Psoas muscle (tissue), 8 donors: Measurements from ENCODE around the gene SLCO4A1. TPM values are rescaled to one million over a fixed set of nuclear protein-coding genes. Genes with fewer than 3 reads are reported as not detected.

Source experiments
- ATAC-seq, 4 donors: fragments of 200-7000 bp; cut with Tn5 transposase; one replicate each; pipeline ENCODE4 v1.9.1; 2020; ENCODE audit warnings: moderate library complexity in 3 of 4, mild to moderate bottlenecking in 2 of 4
- DNase-seq, 2 donors: peaks; one replicate each; pipeline ENCODE4 v3.0.0-alpha.2; 2020
- H3K27ac ChIP-seq: fragments of 200-600 bp; one replicate; pipeline ENCODE4 v1.8.0; 2022
- H3K27me3 ChIP-seq, 3 donors: fragments of 200-600 bp in 1 of 3; one replicate each; pipeline versions ENCODE4 v1.6.1 to v1.8.0; 2013 to 2022; ENCODE audit warnings: low read length in 2 of 3, mild to moderate bottlenecking in 2 of 3, moderate library complexity in 1 of 3; ENCODE audit not compliant: insufficient read depth in 3 of 3
- H3K36me3 ChIP-seq, 2 donors: fragments of 200-600 bp in 1 of 2; one replicate each; pipeline versions ENCODE4 v1.6.1 to v1.8.0; 2013 to 2022; ENCODE audit warnings: low read depth in 1 of 2, mild to moderate bottlenecking in 1 of 2, moderate library complexity in 1 of 2; ENCODE audit not compliant: insufficient read depth in 1 of 2
- H3K4me1 ChIP-seq: fragments of 200-600 bp; one replicate; pipeline ENCODE4 v1.8.0; 2022
- H3K4me3 ChIP-seq: fragments of 200-600 bp; one replicate; pipeline ENCODE4 v1.8.0; 2022; ENCODE audit warnings: mild to moderate bottlenecking
- H3K9me3 ChIP-seq: fragments of 200-600 bp; one replicate; pipeline ENCODE4 v1.8.0; 2022
- CTCF ChIP-seq: fragments of 200-600 bp; IDR thresholded peaks from one replicate; pipeline ENCODE4 v1.8.0; 2022; ENCODE audit warnings: antibody characterized with exemption
- WGBS, 3 donors: extraction: QIAGEN DNeasy Blood & Tissue Kit; methylation state at CpG; one replicate each; pipeline versions ENCODE4 v1.1.6 to v1.1.7; 2013; 5-methylcytosine and 5-hydroxymethylcytosine counted together
- intact Hi-C, 2 donors: fragments of 100-400 bp; cut with DNase I; formaldehyde crosslinking; loops; one replicate each; pipeline versions ENCODE4 v1.11.0 to v1.14.2; 2022
- polyA plus RNA-seq, 3 donors: library from polyadenylated mRNA; stranded (reverse); fragments of 200-250 nt; gene quantifications; one replicate each; pipeline ENCODE4 v1.2.3, GENCODE V29; 2013
- total RNA-seq, 4 donors: library from RNA; stranded (reverse); fragmentation: NEBNext Ultra II Directional in 2 of 4; extraction: Animal tissue kit (Norgen Biotek cat#: 25700) in 2 of 4; gene quantifications; one replicate each; pipeline versions ENCODE4 v1.2.1 to v1.2.4, GENCODE V29; 2021 to 2023
- donor health status: healthy with polysubstance abuse.
- donor health status: DM: no; HTN: no; CAD: no; lungs with moderate emphysema.
- donor health status: Bipolar disorder and iron deficiency.
- donor health status: healthy.
- donor health status: DM: yes; HTN: yes; CAD: no.
- donor health status: DM: no; HTN: no; CAD: no.
- donor health status: DM: no; HTN: no; CAD: no.
- donor health status: DM: yes; HTN: yes; CAD: no.

SLCO4A1 gene
- total and polyA plus RNA-seq, 7 donors = 5.3 to 38.5 (median 9.8) TPM

GRCh38 chr20:62667530-62668440, 25.5 kb downstream of the SLCO4A1 start:
- no peak for TF ChIP-seq CTCF
- WGBS, 3 donors = 77 to 83% (median 79%) methylated on average over 28 to 30 of the region's 30 CpGs
- H3K27ac ChIP-seq = no peak overlapping the region
- H3K4me1 ChIP-seq = no peaks in the 10 kb centered on the region
- intact Hi-C loops = loop anchor here (2.0 to 5.0 kb wide), 3 partner anchors 125 to 141 kb away; no protein-coding TSS in a partner anchor
- DNase-seq (no peak), ATAC-seq (peak in 1 of 4 donors; percentile 1)
- no peaks in the 10 kb centered on the region for H3K36me3 ChIP-seq
- no peaks in the 10 kb centered on the region for H3K9me3 ChIP-seq
- H3K4me3 ChIP-seq = no peak overlapping the region
- H3K27me3 ChIP-seq = peaks cover 0 to 4% (median 0%) of the 10 kb centered on the region in 3 donors

GRCh38 chr20:62668441-62669027, 26.2 kb downstream of the SLCO4A1 start:
- DNase-seq (peak; percentile 65 to 77), ATAC-seq (peak; percentile 72 to 87 (median 77))
- Histone ChIP-seq H3K27ac (no peak overlapping the region), H3K27me3 (peaks cover 0 to 4% (median 0%) of the 10 kb centered on the region in 3 donors), H3K4me1 (no peaks in the 10 kb centered on the region), H3K9me3 (no peaks in the 10 kb centered on the region), H3K4me3 (no peak overlapping the region), H3K36me3 (no peaks in the 10 kb centered on the region)
- TF ChIP-seq CTCF = peak; percentile 77
- intact Hi-C loops = loop anchor here (2.0 to 5.0 kb wide), 3 partner anchors 124 to 140 kb away; no protein-coding TSS in a partner anchor
- WGBS, 3 donors = 50 to 56% (median 52%) methylated on average over 13 of the region's 13 CpGs

DNA sequence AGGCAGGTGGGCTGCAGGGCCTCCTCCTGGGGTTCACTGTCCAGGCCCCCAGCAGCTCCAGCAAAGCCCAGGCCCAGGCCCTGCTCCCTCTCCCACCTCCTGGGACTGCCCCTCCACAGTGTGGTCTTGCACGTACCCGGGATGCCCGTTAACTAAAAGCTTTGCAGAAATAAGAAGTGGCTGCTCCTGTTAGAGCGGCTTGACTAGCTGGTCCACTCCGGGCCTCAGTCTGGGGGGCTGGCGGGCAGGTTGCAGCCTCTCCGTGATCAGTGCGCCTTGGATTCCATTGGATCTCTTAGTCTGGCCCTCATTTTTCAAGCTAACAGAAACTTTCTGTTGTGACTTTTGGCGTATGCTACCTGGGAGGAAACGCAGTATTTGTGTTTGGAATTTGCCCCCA, 26.9 kb downstream of the SLCO4A1 start:
- Histone ChIP-seq H3K4me1 (no peaks in the 10 kb centered on the region), H3K27ac (no peak overlapping the region), H3K9me3 (no peaks in the 10 kb centered on the region), H3K36me3 (no peaks in the 10 kb centered on the region), H3K4me3 (no peak overlapping the region), H3K27me3 (peaks cover 0 to 6% (median 4%) of the 10 kb centered on the region in 3 donors)
- intact Hi-C loops = loop anchor here (2.0 to 5.0 kb wide), 3 partner anchors 123 to 140 kb away; no protein-coding TSS in a partner anchor
- ATAC-seq (no peak), DNase-seq (no peak)
- TF ChIP-seq CTCF = no peak
- WGBS, 3 donors = 88 to 95% (median 90%) methylated on average over 10 of the region's 10 CpGs

DNA sequence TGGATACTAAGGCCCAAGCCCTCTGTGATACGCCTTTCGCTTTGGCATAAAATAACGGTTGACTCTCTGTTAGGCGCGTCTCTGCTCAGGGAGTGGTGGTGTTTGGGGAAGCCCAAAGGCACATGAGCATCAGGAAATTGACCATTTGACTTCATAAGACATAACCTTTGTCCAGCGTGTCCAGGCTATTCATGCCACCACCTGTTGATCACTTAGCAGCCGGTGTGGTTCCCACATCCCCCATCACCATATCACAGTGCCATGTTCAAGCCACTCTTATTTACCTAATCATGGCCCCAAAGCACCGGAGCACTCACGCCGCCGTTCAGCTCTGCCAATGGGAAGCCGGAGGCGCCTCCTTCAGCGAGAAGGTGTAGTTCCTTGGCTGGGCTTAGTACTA, 27.9 kb downstream of the SLCO4A1 start:
- no peaks in the 10 kb centered on the region for H3K36me3 ChIP-seq
- TF ChIP-seq CTCF = no peak
- no peak overlapping the region for H3K4me3 ChIP-seq
- H3K27ac ChIP-seq = no peak overlapping the region
- no peaks in the 10 kb centered on the region for H3K4me1 ChIP-seq
- WGBS, 3 donors = 91 to 93% (median 93%) methylated on average over 14 of the region's 14 CpGs
- intact Hi-C loops = no loop called here
- DNase-seq (no peak), ATAC-seq (no peak)
- H3K27me3 ChIP-seq = peaks cover 0 to 14% (median 7%) of the 10 kb centered on the region in 3 donors
- no peaks in the 10 kb centered on the region for H3K9me3 ChIP-seq
